Upper lobe of left lung (tissue), 4 donors: ENCODE data around the gene TNK2.

ENCODE experiments used
- CTCF ChIP-seq, 6 experiments: fragments of 450-650 bp in 4 of 6; fragments of 200-600 bp in 2 of 6; sonication (generic) in 2 of 6; IDR thresholded peaks; one replicate each; pipeline ENCODE4 v1.5.1; 2016 to 2019; ENCODE audit warnings: antibody characterized with exemption in 6 of 6
- POLR2A ChIP-seq, 4 donors: fragments of 450-650 bp; IDR thresholded peaks; one replicate each; pipeline ENCODE4 v1.5.1; 2016 to 2017; ENCODE audit warnings: antibody characterized with exemption in 4 of 4, mild to moderate bottlenecking in 2 of 4

GRCh38 chr3:195873281-195873887 is 35.0 kb downstream of the TNK2 start:
- TF ChIP-seq POLR2A (IDR thresholded peaks at IDR 0.05): no peak
- TF ChIP-seq CTCF (IDR thresholded peaks at IDR 0.05): no peak
